HPDE6-E6E7 (cell line): Measurements from ENCODE around the gene SRRM3.
"Not testable (repeated sequence)": the region's sequence is repeated elsewhere in the genome, so short reads cannot be mapped to it uniquely, and the experiment has no call there.

Experiments used
- DNase-seq: peaks from one replicate; pipeline ENCODE4 v3.0.0; 2011; ENCODE audit warnings: missing footprints; ENCODE audit errors: extremely low spot score

Gene SRRM3

GRCh38 chr7:76201732-76202665, at the start of gene SRRM3:
Gene SRRM3, plus strand, starts transcription at chr7:76201896. Its CDS starts 33,171 bp downstream, at chr7:76235067.
- peak; percentile 52 for DNase-seq

- no peak for DNase-seq
Observed at GRCh38 chr7:76151932-76152331, 49.8 kb upstream of the SRRM3 start.

GRCh38 chr7:76153571-76154230, 48.0 kb upstream of the SRRM3 start:
- not testable (repeated sequence) for DNase-seq

GRCh38 chr7:76155938-76156337, 45.8 kb upstream of the SRRM3 start:
- DNase-seq, result no peak

- DNase-seq, result not testable (repeated sequence)
Observed at GRCh38 chr7:76156992-76157685, 44.6 kb upstream of the SRRM3 start.

GRCh38 chr7:76158416-76158815, 43.3 kb upstream of the SRRM3 start:
- DNase-seq, result not testable (repeated sequence)

GRCh38 chr7:76162416-76163170, 39.1 kb upstream of the SRRM3 start:
- DNase-seq, result not testable (repeated sequence)

- not testable (repeated sequence) for DNase-seq
Observed at GRCh38 chr7:76163812-76164211, 37.9 kb upstream of the SRRM3 start.

- DNase-seq, result no peak
Observed at GRCh38 chr7:76165106-76165972, 36.4 kb upstream of the SRRM3 start.

GRCh38 chr7:76165973-76166403, 35.7 kb upstream of the SRRM3 start:
- no peak for DNase-seq

- peak; percentile 80 for DNase-seq
Observed at GRCh38 chr7:76166404-76167255, 35.1 kb upstream of the SRRM3 start.

GRCh38 chr7:76173566-76174205, 28.0 kb upstream of the SRRM3 start:
- no peak for DNase-seq

- not testable (repeated sequence) for DNase-seq
Observed at GRCh38 chr7:76176951-76177350, 24.7 kb upstream of the SRRM3 start.

- no peak for DNase-seq
Observed at GRCh38 chr7:76179686-76180085, 22.0 kb upstream of the SRRM3 start.

GRCh38 chr7:76182225-76182960, 19.3 kb upstream of the SRRM3 start:
- DNase-seq, result no peak

- DNase-seq, result no peak
Observed at GRCh38 chr7:76185187-76185896, 16.4 kb upstream of the SRRM3 start.

GRCh38 chr7:76187272-76187671, 14.4 kb upstream of the SRRM3 start:
- no peak for DNase-seq

GRCh38 chr7:76189276-76189675, 12.4 kb upstream of the SRRM3 start:
- DNase-seq, result no peak
